ENCODE data around the gene GEMIN5.

Gene GEMIN5

GRCh38 chr5:154849264-154849785 is 88.7 kb downstream of the GEMIN5 start:
- DNase-seq (ENCODE audit: low read depth): no peak

GRCh38 chr5:154844809-154845208 is 93.2 kb downstream of the GEMIN5 start:
- DNase-seq (ENCODE audit: low read depth): no peak

- no peak for DNase-seq (ENCODE audit: low read depth)
These were observed 95.1 kb downstream of the GEMIN5 start for GRCh38 chr5:154842689-154843530.

- no peak for DNase-seq (ENCODE audit: low read depth)
These were observed 96.7 kb downstream of the GEMIN5 start for GRCh38 chr5:154841273-154841661.

GRCh38 chr5:154840435-154841272 is 97.4 kb downstream of the GEMIN5 start:
- no peak for DNase-seq (ENCODE audit: low read depth)
